ENCODE measurements around the gene MYZAP.

GRCh38 chr15:57730876-57731275 is 139.2 kb downstream of the MYZAP start:
- TF ChIP-seq, protein P1, sequence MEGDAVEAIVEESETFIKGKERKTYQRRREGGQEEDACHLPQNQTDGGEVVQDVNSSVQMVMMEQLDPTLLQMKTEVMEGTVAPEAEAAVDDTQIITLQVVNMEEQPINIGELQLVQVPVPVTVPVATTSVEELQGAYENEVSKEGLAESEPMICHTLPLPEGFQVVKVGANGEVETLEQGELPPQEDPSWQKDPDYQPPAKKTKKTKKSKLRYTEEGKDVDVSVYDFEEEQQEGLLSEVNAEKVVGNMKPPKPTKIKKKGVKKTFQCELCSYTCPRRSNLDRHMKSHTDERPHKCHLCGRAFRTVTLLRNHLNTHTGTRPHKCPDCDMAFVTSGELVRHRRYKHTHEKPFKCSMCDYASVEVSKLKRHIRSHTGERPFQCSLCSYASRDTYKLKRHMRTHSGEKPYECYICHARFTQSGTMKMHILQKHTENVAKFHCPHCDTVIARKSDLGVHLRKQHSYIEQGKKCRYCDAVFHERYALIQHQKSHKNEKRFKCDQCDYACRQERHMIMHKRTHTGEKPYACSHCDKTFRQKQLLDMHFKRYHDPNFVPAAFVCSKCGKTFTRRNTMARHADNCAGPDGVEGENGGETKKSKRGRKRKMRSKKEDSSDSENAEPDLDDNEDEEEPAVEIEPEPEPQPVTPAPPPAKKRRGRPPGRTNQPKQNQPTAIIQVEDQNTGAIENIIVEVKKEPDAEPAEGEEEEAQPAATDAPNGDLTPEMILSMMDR (CRISPR knock-in tag; IDR thresholded peaks at IDR 0.05), result no peak
- TF ChIP-seq FOXJ3 (CRISPR knock-in tag; IDR thresholded peaks at IDR 0.05; ENCODE audit: borderline replicate concordance) (no peak), SIN3A (IDR thresholded peaks at IDR 0.05; ENCODE audit: borderline replicate concordance, low read depth, low read length) (no peak), HMG20A (CRISPR knock-in tag; IDR thresholded peaks at IDR 0.05; ENCODE audit: borderline replicate concordance) (no peak), NR2F6 (IDR thresholded peaks at IDR 0.05) (no peak), NR2F6 (CRISPR knock-in tag; IDR thresholded peaks at IDR 0.05) (no peak), POLR2AphosphoS2 (IDR thresholded peaks at IDR 0.05; ENCODE audit: low read depth, low read length) (no peak), POLR2A (IDR thresholded peaks at IDR 0.05; ENCODE audit: insufficient read depth in 1 of 2, low read depth in 2 of 2, low read length in 2 of 2) (no peak), ZNF292 (CRISPR knock-in tag; IDR thresholded peaks at IDR 0.05; ENCODE audit: borderline replicate concordance, low read depth) (no peak), ZNF17 (CRISPR knock-in tag; IDR thresholded peaks at IDR 0.05) (no peak), MAX (IDR thresholded peaks at IDR 0.05) (no peak), ZNF512 (CRISPR knock-in tag; IDR thresholded peaks at IDR 0.05) (no peak)
- TF ChIP-seq, protein P2, sequence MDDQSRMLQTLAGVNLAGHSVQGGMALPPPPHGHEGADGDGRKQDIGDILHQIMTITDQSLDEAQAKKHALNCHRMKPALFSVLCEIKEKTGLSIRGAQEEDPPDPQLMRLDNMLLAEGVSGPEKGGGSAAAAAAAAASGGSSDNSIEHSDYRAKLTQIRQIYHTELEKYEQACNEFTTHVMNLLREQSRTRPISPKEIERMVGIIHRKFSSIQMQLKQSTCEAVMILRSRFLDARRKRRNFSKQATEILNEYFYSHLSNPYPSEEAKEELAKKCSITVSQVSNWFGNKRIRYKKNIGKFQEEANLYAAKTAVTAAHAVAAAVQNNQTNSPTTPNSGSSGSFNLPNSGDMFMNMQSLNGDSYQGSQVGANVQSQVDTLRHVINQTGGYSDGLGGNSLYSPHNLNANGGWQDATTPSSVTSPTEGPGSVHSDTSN (CRISPR knock-in tag; IDR thresholded peaks at IDR 0.05; ENCODE audit: borderline replicate concordance), result no peak
- TF ChIP-seq, protein P3, sequence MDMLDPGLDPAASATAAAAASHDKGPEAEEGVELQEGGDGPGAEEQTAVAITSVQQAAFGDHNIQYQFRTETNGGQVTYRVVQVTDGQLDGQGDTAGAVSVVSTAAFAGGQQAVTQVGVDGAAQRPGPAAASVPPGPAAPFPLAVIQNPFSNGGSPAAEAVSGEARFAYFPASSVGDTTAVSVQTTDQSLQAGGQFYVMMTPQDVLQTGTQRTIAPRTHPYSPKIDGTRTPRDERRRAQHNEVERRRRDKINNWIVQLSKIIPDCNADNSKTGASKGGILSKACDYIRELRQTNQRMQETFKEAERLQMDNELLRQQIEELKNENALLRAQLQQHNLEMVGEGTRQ (IDR thresholded peaks at IDR 0.05; ENCODE audit: low read depth, low read length), result no peak
- TF ChIP-seq, protein P3 (CRISPR knock-in tag; IDR thresholded peaks at IDR 0.05; ENCODE audit: borderline replicate concordance), result no peak
